BLaER1 (cell line): ENCODE results near the gene TXN.
"Not testable (repeated sequence)": the region's sequence is repeated elsewhere in the genome, so short reads cannot be mapped to it uniquely, and the experiment has no call there.

Source experiments
- H3K27ac ChIP-seq: shearing (Covaris generic); formaldehyde crosslinking; 2 replicates; pipeline ENCODE4 v1.8.1; 2022
- H3K27me3 ChIP-seq: shearing (Covaris generic); formaldehyde crosslinking; 2 replicates; pipeline ENCODE4 v1.8.1; 2022
- H3K36me3 ChIP-seq: shearing (Covaris generic); formaldehyde crosslinking; 2 replicates; pipeline ENCODE4 v1.8.1; 2022
- H3K4me1 ChIP-seq: shearing (Covaris generic); formaldehyde crosslinking; 2 replicates; pipeline ENCODE4 v1.8.1; 2022
- H3K4me2 ChIP-seq: shearing (Covaris generic); formaldehyde crosslinking; 2 replicates; pipeline ENCODE4 v1.8.1; 2022
- H3K4me3 ChIP-seq: shearing (Covaris generic); formaldehyde crosslinking; 2 replicates; pipeline ENCODE4 v1.8.1; 2022
- H3K9ac ChIP-seq: shearing (Covaris generic); formaldehyde crosslinking; 2 replicates; pipeline ENCODE4 v1.8.1; 2022
- H3K9me3 ChIP-seq: shearing (Covaris generic); formaldehyde crosslinking; 2 replicates; pipeline ENCODE4 v1.8.1; 2022
- H4K20me1 ChIP-seq: shearing (Covaris generic); formaldehyde crosslinking; 2 replicates; pipeline ENCODE4 v1.8.1; 2022
- Cebpa-rat ChIP-seq: shearing (Covaris generic); IDR thresholded peaks from 2 replicates; pipeline ENCODE4 v1.8.1; 2022

TXN gene

DNA sequence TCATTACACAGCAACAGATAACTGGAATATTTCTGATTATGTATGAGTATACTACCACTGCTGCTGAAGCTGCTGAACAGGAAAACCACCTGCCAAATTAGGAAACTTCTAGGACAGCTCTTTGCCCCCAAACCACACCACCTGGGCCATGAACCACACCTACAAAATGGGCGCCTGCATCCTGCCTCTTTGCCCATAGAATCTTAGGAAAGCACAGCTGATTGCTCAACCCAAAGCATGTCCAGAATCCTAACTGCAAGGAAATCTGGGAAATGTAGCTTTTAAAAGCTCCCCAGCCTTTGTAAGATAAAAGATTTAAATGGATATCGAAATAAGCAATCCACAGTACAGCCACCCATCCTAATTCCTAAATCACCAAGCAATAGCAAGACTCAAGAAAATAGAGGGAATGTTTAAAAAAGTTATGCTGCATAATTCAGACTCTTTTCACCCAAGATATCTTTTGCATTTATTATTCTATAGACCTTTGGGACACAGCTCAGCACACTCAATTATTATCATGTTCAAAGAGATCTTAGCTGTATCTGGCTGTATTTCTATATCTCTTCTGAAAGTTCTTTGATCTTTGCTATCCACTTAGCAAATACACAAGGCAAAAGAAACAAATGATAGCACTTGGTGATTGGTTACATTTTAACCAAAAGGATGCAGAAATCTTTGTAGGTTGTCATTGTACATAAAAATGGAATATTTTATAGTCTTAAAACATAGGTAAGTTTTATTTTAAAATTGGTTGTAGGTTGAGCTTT is 41.5 kb downstream of the TXN start:
- Histone ChIP-seq H4K20me1 (no peaks in the 10 kb centered on the region), H3K9ac (0 out of 2 replicates have a peak overlapping the region, but pooled peaks have one; percentile 11), H3K36me3 (no peaks in the 10 kb centered on the region), H3K27me3 (no peaks in the 10 kb centered on the region), H3K27ac (no peak overlapping the region), H3K9me3 (0 out of 2 replicates have a peak, but pooled peaks cover 5% of the 10 kb centered on the region), H3K4me1 (peaks cover 13% of the 10 kb centered on the region), H3K4me3 (no peak overlapping the region), H3K4me2 (peak overlapping the region; percentile 62)
- no peak for TF ChIP-seq Cebpa-rat

DNA sequence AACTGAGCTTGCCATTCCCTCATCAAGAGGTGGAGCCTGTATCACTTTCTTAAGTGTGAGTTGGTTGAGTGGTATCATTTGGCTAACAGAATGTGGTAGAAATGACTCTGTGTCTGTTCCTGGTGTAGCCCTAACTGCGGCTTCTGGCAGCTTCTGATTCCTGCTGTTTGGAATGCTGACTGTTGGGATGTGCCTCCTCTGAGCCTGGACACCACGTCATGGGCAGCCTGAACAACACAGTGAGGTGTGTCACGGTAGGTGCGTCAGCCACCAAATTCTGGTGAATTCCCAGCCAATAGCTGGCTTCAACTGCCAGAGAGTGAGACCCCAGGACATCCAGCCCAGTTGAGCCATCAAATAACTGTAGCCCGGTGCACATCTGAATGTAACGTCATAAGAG is 42.2 kb downstream of the TXN start:
- Histone ChIP-seq H3K4me2 (peak overlapping the region; percentile 62), H3K27me3 (no peaks in the 10 kb centered on the region), H3K9me3 (0 out of 2 replicates have a peak, but pooled peaks cover 5% of the 10 kb centered on the region), H3K36me3 (no peaks in the 10 kb centered on the region), H3K4me3 (no peak overlapping the region), H3K9ac (no peak overlapping the region), H3K27ac (no peak overlapping the region), H4K20me1 (no peaks in the 10 kb centered on the region), H3K4me1 (peaks cover 13% of the 10 kb centered on the region)
- TF ChIP-seq Cebpa-rat = no peak

DNA sequence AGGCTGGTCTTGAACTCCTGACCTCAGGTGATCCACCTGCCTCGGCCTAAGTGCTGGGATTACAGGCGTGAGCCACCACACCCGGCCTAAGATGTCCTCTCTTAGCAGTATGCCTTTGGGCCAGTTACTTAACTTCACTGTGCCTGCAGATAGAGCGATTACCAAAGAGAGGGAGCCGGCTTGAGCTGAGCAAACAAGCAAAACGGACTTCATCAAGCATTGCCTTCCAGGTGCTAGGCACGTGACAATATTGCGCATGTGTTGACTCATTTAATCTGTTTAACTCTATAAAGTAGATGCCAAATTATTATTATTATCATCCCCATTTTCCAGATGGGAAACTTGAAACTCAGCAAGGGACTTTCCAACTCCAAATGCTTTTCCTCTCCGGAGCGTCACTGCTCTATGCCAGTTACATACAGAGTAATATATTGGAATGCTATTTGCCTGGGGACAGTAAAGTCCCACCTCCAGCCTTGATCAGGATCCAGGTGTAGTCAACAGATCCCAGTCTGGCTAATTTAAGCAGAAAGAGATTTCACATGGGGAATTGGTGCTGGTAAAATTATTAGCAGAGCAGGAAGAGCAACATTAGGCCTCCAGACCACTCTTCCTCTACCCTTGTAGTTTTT is 42.8 kb downstream of the TXN start:
- Histone ChIP-seq H4K20me1 (no peaks in the 10 kb centered on the region), H3K36me3 (no peaks in the 10 kb centered on the region), H3K27ac (no peak overlapping the region), H3K27me3 (no peaks in the 10 kb centered on the region), H3K9ac (no peak overlapping the region), H3K4me1 (peaks cover 13% of the 10 kb centered on the region), H3K9me3 (0 out of 2 replicates have a peak, but pooled peaks cover 5% of the 10 kb centered on the region), H3K4me2 (no peak overlapping the region), H3K4me3 (no peak overlapping the region)
- no peak for TF ChIP-seq Cebpa-rat

DNA sequence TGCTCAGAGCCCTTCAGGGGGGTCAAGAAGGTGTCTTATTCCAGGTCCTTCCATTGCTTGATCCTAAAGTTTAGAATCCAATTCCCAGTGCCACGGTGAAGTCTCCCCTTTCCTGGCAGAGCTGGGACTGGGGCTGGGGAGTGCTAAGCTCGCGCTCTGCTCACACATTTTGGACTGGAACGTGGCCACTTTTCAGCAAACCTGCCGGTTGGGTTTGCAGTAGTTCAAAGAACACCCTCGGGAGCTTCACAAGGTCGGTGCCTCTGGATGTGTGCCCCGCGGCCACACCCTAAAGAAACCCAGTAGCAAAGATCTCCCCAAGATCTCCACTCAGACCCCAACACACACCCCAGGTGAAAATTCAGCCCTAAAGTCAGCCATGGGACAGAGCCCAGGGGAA is 48.3 kb downstream of the TXN start, which contains the start of gene C9orf152:
TSS of gene C9orf152 (minus strand) at position 129 of the 400 bp plus-strand sequence. CDS start 580 bp downstream, outside the sequence.
- 0 out of 2 replicates have a peak, but pooled peaks cover 5% of the 10 kb centered on the region for H3K9me3 ChIP-seq
- no peak within 1 kb of the TSS for H3K9ac ChIP-seq
- no peaks in the 10 kb centered on the region for H3K27me3 ChIP-seq
- no peak for TF ChIP-seq Cebpa-rat
- H3K27ac ChIP-seq = no peak within 1 kb of the TSS
- 0 out of 2 replicates have a peak, but pooled peaks cover 5% of the 10 kb centered on the region for H3K4me1 ChIP-seq
- no peak within 1 kb of the TSS for H3K4me3 ChIP-seq
- H4K20me1 ChIP-seq = no peaks in the 10 kb centered on the region
- H3K36me3 ChIP-seq = no peaks in the 10 kb centered on the region
- no peak within 1 kb of the TSS for H3K4me2 ChIP-seq

DNA sequence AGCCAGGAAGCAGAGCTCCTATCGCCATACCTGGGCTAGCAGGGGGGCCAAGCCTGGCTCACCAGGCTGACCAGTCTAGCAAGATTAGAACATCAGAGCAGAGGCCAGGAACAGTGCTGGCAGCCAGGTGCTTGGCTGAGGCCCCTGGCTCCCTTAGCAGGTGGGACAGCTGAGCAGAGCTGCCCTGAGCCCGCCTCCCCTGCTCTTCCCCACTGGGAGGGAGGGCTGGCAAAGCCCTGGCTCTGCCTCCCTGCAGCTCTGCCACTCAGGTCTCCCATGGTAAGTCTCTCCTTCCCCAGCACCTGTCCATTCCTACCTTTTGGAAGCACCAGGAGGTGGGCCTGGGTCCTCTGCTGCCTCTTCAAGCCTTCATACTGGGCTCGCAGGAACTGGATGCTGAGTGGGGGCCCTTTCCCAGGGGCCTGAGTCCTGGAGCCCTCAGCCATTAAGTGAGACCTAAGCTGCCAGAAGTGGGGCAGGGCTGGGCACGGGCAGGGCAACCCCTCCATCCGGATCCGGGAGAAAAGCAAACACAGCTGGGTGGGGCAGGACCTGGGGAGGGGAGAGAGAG is 49.2 kb downstream of the TXN start:
- no peak overlapping the region for H3K9ac ChIP-seq
- H4K20me1 ChIP-seq = no peaks in the 10 kb centered on the region
- no peak overlapping the region for H3K27ac ChIP-seq
- no peaks in the 10 kb centered on the region for H3K27me3 ChIP-seq
- no peaks in the 10 kb centered on the region for H3K36me3 ChIP-seq
- H3K9me3 ChIP-seq = 0 out of 2 replicates have a peak, but pooled peaks cover 5% of the 10 kb centered on the region
- 0 out of 2 replicates have a peak, but pooled peaks cover 5% of the 10 kb centered on the region for H3K4me1 ChIP-seq
- no peak overlapping the region for H3K4me2 ChIP-seq
- no peak overlapping the region for H3K4me3 ChIP-seq
- no peak for TF ChIP-seq Cebpa-rat

DNA sequence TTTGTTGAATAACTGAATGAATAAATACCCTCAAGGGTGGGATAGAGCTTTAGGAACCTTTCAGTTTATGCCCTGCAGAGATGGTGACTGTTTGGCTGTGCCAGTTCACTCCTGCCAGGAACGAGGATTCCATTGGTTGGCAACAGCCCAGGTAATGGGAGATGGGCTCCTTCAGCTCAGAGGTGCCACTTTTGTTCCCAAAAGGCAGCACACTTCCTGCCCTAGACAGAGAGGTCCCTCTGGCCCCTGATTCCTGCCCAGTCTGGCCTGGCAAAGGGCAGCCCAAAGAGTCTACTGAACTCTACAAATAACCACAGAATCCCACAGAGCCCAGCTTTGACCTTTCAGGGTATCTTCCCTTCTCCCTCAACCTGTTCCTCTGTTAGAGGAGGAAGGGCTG is 49.9 kb downstream of the TXN start:
- TF ChIP-seq Cebpa-rat = no peak
- no peak overlapping the region for H3K4me2 ChIP-seq

DNA sequence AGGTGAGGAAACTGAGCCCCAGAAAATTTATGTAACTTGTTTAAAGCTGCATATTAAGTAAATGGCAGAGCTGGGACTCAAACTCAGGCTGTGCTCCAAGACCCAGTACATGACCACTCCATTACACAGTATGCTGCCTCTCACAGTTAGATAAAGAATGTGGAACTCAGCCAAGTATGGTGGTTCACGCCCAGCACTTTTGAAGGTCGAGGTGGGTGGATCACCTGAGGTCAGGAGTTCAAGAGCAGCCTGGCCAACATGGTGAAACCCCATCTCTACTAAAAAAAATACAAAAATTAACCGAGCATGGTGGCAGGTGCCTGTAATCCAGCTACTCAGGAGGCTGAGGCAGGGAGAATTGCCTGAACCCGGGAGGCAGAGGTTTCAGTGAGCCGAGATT is 50.7 kb downstream of the TXN start:
- not testable (repeated sequence) for H3K9me3 ChIP-seq

More for the DNA sequence above, 49.9 kb downstream of the TXN start:
- H3K27me3 ChIP-seq = no peaks in the 10 kb centered on the region
- H3K4me1 ChIP-seq = 0 out of 2 replicates have a peak, but pooled peaks cover 5% of the 10 kb centered on the region
- H3K36me3 ChIP-seq = no peaks in the 10 kb centered on the region
- H3K9ac ChIP-seq = no peak overlapping the region
- no peaks in the 10 kb centered on the region for H3K9me3 ChIP-seq
- no peak overlapping the region for H3K27ac ChIP-seq
- H4K20me1 ChIP-seq = no peaks in the 10 kb centered on the region
- no peak overlapping the region for H3K4me3 ChIP-seq

DNA sequence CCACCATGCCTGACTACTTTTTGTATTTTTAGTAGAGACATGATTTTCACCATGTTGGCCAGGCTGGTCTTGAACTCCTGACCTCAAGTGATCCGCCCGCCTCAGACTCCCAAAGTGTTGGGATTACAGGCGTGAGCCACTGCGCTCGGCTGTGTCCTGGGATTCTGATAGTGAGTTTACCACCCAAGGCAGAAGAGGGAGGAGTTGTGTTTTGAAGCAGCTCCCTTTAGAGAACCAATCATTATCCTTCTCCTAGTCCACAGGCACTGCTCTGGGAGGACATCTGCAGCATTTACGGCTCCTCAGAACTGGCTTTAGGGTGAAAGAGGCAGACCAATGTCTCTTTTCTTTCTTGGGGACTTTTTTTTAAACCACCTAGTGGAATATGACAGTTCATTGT is 54.1 kb downstream of the TXN start:
- H3K9me3 ChIP-seq = no peaks in the 10 kb centered on the region
- H3K4me1 ChIP-seq = peaks cover 5% of the 10 kb centered on the region; the same call in 1 of the 2 replicates
- no peak overlapping the region for H3K4me2 ChIP-seq
- no peaks in the 10 kb centered on the region for H3K36me3 ChIP-seq
- no peaks in the 10 kb centered on the region for H3K27me3 ChIP-seq
- H4K20me1 ChIP-seq = no peaks in the 10 kb centered on the region
- no peak overlapping the region for H3K27ac ChIP-seq
- no peak overlapping the region for H3K9ac ChIP-seq
- TF ChIP-seq Cebpa-rat = no peak
- H3K4me3 ChIP-seq = no peak overlapping the region

More for the DNA sequence above, 50.7 kb downstream of the TXN start:
- H4K20me1 ChIP-seq, H3K27ac ChIP-seq, H3K9ac ChIP-seq, H3K27me3 ChIP-seq, H3K4me3 ChIP-seq, H3K4me2 ChIP-seq, H3K4me1 ChIP-seq, H3K36me3 ChIP-seq: not testable (repeated sequence)

DNA sequence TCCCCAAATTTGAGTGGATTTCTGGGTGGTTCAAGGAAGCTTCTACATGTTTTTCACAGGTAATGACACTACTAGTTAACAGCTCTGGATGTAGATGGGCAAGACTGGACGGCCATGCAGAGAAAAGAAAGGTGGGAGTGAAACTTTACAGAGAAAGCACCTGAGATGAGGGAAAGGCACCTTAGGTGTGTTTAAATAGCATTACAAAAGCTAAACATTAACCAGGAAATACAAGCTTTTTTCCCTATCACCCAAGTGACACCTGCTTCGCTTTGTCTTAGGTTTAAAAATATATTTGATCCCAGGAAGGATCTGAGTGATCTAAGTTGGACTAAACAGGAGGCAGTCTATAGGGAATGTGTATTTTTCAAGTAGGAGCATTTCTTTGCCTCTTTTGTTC is 56.7 kb downstream of the TXN start:
- no peak overlapping the region for H3K27ac ChIP-seq
- no peaks in the 10 kb centered on the region for H3K9me3 ChIP-seq
- no peak overlapping the region for H3K4me3 ChIP-seq
- no peaks in the 10 kb centered on the region for H3K36me3 ChIP-seq
- H3K9ac ChIP-seq = no peak overlapping the region
- TF ChIP-seq Cebpa-rat = no peak
- H3K4me1 ChIP-seq = peaks cover 5% of the 10 kb centered on the region; the same call in 1 of the 2 replicates
- no peaks in the 10 kb centered on the region for H4K20me1 ChIP-seq
- H3K27me3 ChIP-seq = no peaks in the 10 kb centered on the region
- no peak overlapping the region for H3K4me2 ChIP-seq

DNA sequence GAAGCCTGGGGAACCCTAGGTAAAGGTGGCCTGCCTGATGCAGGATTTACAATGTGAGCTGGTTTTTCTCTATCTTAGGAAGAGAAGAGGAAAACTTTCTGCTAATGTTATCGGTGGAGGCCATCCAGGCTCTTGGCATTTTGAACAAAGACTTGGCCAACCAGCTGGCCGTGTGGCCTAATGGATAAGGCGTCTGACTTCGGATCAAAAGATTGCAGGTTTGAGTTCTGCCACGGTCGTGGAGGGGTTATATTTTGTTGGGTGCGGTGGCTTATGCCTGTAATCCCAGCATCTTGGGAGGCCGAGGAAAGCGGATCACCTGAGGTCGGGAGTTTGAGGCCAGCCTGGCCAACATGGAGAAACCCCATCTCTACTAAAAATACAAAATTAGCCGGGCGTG is 58.0 kb downstream of the TXN start:
- Histone ChIP-seq H3K36me3 (no peaks in the 10 kb centered on the region), H3K4me3 (no peak overlapping the region), H3K9me3 (no peaks in the 10 kb centered on the region), H4K20me1 (no peaks in the 10 kb centered on the region), H3K9ac (no peak overlapping the region), H3K4me1 (peaks cover 4% of the 10 kb centered on the region), H3K4me2 (no peak overlapping the region), H3K27ac (no peak overlapping the region), H3K27me3 (no peaks in the 10 kb centered on the region)
- TF ChIP-seq Cebpa-rat = no peak
